Hepatocyte (in vitro differentiated cells): ENCODE results near the gene USP43. TPM values are rescaled to one million over a fixed set of nuclear protein-coding genes. Genes with fewer than 3 reads are reported as not detected.

Experiments used
- DNase-seq: peaks from one replicate; pipeline ENCODE4 v3.0.0-alpha.2; 2016; ENCODE audit warnings: low spot score
- H2AFZ ChIP-seq: fragments of 200-600 bp; sonication (generic); 2 replicates; pipeline ENCODE4 v1.6.0; 2016; ENCODE audit warnings: antibody characterized with exemption, mild to moderate bottlenecking
- H3K27ac ChIP-seq: fragments of 200-600 bp; sonication (generic); 2 replicates; pipeline ENCODE4 v1.5.1; 2016; ENCODE audit warnings: mild to moderate bottlenecking
- H3K27me3 ChIP-seq: fragments of 200-600 bp; sonication (generic); 2 replicates; pipeline ENCODE4 v1.6.1; 2016
- H3K36me3 ChIP-seq: fragments of 200-600 bp; sonication (generic); replicated peaks from 2 replicates; pipeline ENCODE4 v1.5.1; 2016; ENCODE audit warnings: low read depth; ENCODE audit not compliant: insufficient read depth
- H3K4me1 ChIP-seq: fragments of 200-600 bp; sonication (generic); 2 replicates; pipeline ENCODE4 v1.5.1; 2016; ENCODE audit warnings: mild to moderate bottlenecking, moderate library complexity; ENCODE audit not compliant: insufficient read depth
- H3K4me2 ChIP-seq: fragments of 200-600 bp; sonication (generic); 2 replicates; pipeline ENCODE4 v1.6.0; 2016
- H3K4me3 ChIP-seq: fragments of 200-600 bp; sonication (generic); 2 replicates; pipeline ENCODE4 v1.5.1; 2016; ENCODE audit warnings: mild to moderate bottlenecking
- H3K79me2 ChIP-seq: fragments of 200-600 bp; sonication (generic); 2 replicates; pipeline ENCODE4 v1.6.0; 2017; ENCODE audit warnings: mild to moderate bottlenecking
- H3K9me2 ChIP-seq: fragments of 200-600 bp; sonication (generic); replicated peaks from 2 replicates; pipeline ENCODE4 v1.6.0; 2017; ENCODE audit warnings: mild to moderate bottlenecking; ENCODE audit not compliant: insufficient read depth
- H3K9me3 ChIP-seq: fragments of 200-600 bp; sonication (generic); 2 replicates; pipeline ENCODE4 v1.5.1; 2016; ENCODE audit warnings: low read depth, mild to moderate bottlenecking
- H4K20me1 ChIP-seq: fragments of 200-600 bp; sonication (generic); 2 replicates; pipeline ENCODE4 v1.6.0; 2016; ENCODE audit warnings: mild to moderate bottlenecking; ENCODE audit not compliant: insufficient read depth, poor library complexity, severe bottlenecking
- CTCF ChIP-seq: fragments of 200-600 bp; sonication (generic); IDR thresholded peaks from 2 replicates; pipeline ENCODE4 v1.5.1; 2016; ENCODE audit warnings: antibody characterized with exemption, mild to moderate bottlenecking; ENCODE audit not compliant: poor library complexity
- EZH2 ChIP-seq: fragments of 200-600 bp; sonication (generic); IDR thresholded peaks from 2 replicates; pipeline ENCODE4 v1.6.1; 2016; ENCODE audit warnings: antibody characterized with exemption, mild to moderate bottlenecking, borderline replicate concordance
- EZH2phosphoT487 ChIP-seq: fragments of 200-600 bp; sonication (generic); IDR thresholded peaks from one replicate; pipeline ENCODE4 v1.6.1; 2018; ENCODE audit warnings: antibody characterized with exemption, mild to moderate bottlenecking, low read depth, moderate library complexity; ENCODE audit not compliant: unreplicated experiment, severe bottlenecking
- whole genome bisulfite sequencing: methylation state at CpG from one replicate; pipeline ENCODE4 v1.1.6; 2016; ENCODE audit warnings: low lambda C conversion rate; ENCODE audit errors: missing lambda C conversion rate; 5-methylcytosine and 5-hydroxymethylcytosine counted together
- polyA plus RNA-seq: library from polyadenylated mRNA; unstranded; fragments of >200 nt; fragmentation: Nextera tagmentation; extraction: Ambion mirVana; gene quantifications from 2 replicates; pipeline ENCODE4 v1.2.1, GENCODE V29; 2016
- total RNA-seq: library from RNA; depleted of rRNA; stranded (reverse); fragments of >200 nt; gene quantifications from 2 replicates; pipeline ENCODE4 v1.2.3, GENCODE V29; 2014

Gene USP43
- total and polyA plus RNA-seq, 2 experiments from 2014 or later: 3.6 to 5.2 TPM

DNA sequence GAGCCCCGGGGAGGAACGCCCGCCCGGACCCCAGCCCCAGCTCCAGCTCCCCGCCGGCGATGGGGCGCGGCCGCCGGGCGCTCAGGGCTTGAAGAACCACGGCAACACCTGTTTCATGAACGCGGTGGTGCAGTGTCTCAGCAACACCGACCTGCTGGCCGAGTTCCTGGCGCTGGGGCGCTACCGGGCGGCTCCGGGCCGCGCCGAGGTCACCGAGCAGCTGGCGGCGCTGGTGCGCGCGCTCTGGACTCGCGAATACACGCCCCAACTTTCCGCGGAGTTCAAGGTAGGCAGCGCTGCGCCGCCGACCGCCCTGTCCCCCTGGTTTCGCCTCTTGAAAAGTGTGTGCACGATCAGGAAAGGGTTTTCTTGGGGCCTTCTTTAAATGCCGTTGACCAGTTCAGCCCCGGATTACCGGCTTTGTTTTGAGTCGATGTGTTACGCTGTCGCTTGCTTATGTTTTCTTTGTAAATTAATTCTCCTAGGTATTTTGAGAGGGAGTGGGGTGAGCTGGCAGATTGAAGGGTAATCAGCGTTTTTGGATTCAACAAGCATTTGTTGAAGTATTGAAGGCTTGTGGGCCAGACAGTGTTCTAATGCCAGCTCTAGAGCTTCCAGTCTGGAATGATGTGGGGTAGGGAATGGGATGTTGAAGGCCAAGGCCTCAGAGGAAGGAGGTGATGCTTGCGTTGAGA lies 681 bp downstream of the USP43 start:
- Histone ChIP-seq H4K20me1 (no peaks in the 10 kb centered on the region), H3K79me2 (peaks cover 40% of the 10 kb centered on the region), H3K4me1 (peaks cover 13% of the 10 kb centered on the region), H3K36me3 (no peaks in the 10 kb centered on the region), H3K4me2 (peak overlapping the region; percentile 81), H3K4me3 (peak overlapping the region; percentile 72), H3K27me3 (no peaks in the 10 kb centered on the region), H3K9me2 (no peaks in the 10 kb centered on the region), H3K9me3 (no peaks in the 10 kb centered on the region), H2AFZ (peak overlapping the region; percentile 84), H3K27ac (peak overlapping the region; percentile 94)
- TF ChIP-seq CTCF (peak; percentile 27), EZH2 (no peak)
- WGBS: 1% methylated on average over 49 of the region's 51 CpGs
- DNase-seq: peak; percentile 89

DNA sequence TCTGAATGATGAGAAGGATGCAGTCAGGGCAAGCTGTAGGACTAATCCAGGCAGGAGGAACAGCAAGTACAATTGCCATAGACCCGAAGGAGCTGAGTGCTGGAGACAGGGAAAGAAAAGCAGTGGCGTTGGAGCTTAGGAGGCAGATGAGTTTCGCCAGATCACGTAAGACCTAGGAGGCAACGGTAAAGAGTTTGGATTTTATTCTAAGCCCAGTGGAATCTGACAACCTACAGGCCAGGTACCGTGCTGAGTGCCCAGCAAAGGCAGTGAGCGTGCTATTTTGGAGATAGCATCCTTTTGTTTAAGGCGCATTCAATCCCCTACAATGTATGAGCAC lies 1.2 kb downstream of the USP43 start:
- H3K36me3 ChIP-seq: no peaks in the 10 kb centered on the region
- no peaks in the 10 kb centered on the region for H3K9me2 ChIP-seq
- WGBS: 20% methylated on average over 8 of the region's 8 CpGs
- DNase-seq: no peak
- no peaks in the 10 kb centered on the region for H3K27me3 ChIP-seq
- peaks cover 13% of the 10 kb centered on the region for H3K4me1 ChIP-seq
- H3K27ac ChIP-seq: peak overlapping the region; percentile 94
- TF ChIP-seq CTCF (no peak), EZH2phosphoT487 (no peak), EZH2 (no peak)
- no peaks in the 10 kb centered on the region for H3K9me3 ChIP-seq
- peak overlapping the region; percentile 72 for H3K4me3 ChIP-seq
- peak overlapping the region; percentile 84 for H2AFZ ChIP-seq
- peaks cover 45% of the 10 kb centered on the region for H3K79me2 ChIP-seq
- H4K20me1 ChIP-seq: no peaks in the 10 kb centered on the region
- H3K4me2 ChIP-seq: peak overlapping the region; percentile 81

- Histone ChIP-seq H3K9me2 (no peaks in the 10 kb centered on the region), H3K4me2 (peak overlapping the region; percentile 81), H4K20me1 (no peaks in the 10 kb centered on the region), H3K4me3 (peak overlapping the region; percentile 72), H3K9me3 (no peaks in the 10 kb centered on the region), H3K36me3 (no peaks in the 10 kb centered on the region), H2AFZ (no peak overlapping the region), H3K4me1 (peaks cover 13% of the 10 kb centered on the region), H3K27ac (peak overlapping the region; percentile 94), H3K79me2 (peaks cover 50% of the 10 kb centered on the region), H3K27me3 (no peaks in the 10 kb centered on the region)
- peak; percentile 60 for DNase-seq
- 15% methylated on average over 4 of the region's 4 CpGs for WGBS
- no peak for TF ChIP-seq EZH2phosphoT487
- TF ChIP-seq CTCF: no peak
- TF ChIP-seq EZH2: no peak
Measured at GRCh38 chr17:9647014-9647413, 1.7 kb downstream of the USP43 start.
